HFFc6 (cell line): ENCODE data around the gene DENND1B. TPM values are rescaled to one million over a fixed set of nuclear protein-coding genes. Genes with fewer than 3 reads are reported as not detected.

ENCODE experiments used
- DNase-seq: peaks from one replicate; pipeline ENCODE4 v3.0.0-alpha.2; 2018
- H3K27ac Mint-ChIP-seq: 2 replicates; pipeline ENCODE4 v1.8.0; 2020; ENCODE audit warnings: mild to moderate bottlenecking, mixed read lengths
- H3K27me3 Mint-ChIP-seq: 2 replicates; pipeline ENCODE4 v1.8.0; 2021; ENCODE audit warnings: mild to moderate bottlenecking, moderate library complexity, mixed read lengths; ENCODE audit not compliant: insufficient read depth
- H3K36me3 Mint-ChIP-seq: 2 replicates; pipeline ENCODE4 v1.8.0; 2021; ENCODE audit warnings: low read depth, mixed read lengths
- H3K4me1 Mint-ChIP-seq: 2 replicates; pipeline ENCODE4 v1.8.0; 2020; ENCODE audit warnings: low read depth, mixed read lengths
- H3K4me3 Mint-ChIP-seq: 2 replicates; pipeline ENCODE4 v1.8.0; 2020; ENCODE audit warnings: mild to moderate bottlenecking, moderate library complexity, mixed read lengths
- H3K9me3 Mint-ChIP-seq: 2 replicates; pipeline ENCODE4 v1.8.0; 2020; ENCODE audit warnings: mild to moderate bottlenecking, mixed read lengths
- total RNA-seq, 6 experiments: library from RNA; stranded (reverse); fragmentation: NEBNext Ultra II Directional; extraction: Animal tissue kit (Norgen Biotek cat#: 25700); gene quantifications; 2 replicates in 1 of 6; 3 replicates in 5 of 6; pipeline ENCODE4 v1.2.3, GENCODE V29; 2021
- TF ChIP-seq, protein P1 (sequence below): fragments of 200-600 bp; sonication (generic); IDR thresholded peaks from 2 replicates; pipeline ENCODE4 v1.5.0; 2021; ENCODE audit warnings: antibody characterized with exemption, mild to moderate bottlenecking

DENND1B gene
- total RNA-seq, 6 experiments from 2014 or later, result 6.4 to 9.0 (median 7.7) TPM

DNA sequence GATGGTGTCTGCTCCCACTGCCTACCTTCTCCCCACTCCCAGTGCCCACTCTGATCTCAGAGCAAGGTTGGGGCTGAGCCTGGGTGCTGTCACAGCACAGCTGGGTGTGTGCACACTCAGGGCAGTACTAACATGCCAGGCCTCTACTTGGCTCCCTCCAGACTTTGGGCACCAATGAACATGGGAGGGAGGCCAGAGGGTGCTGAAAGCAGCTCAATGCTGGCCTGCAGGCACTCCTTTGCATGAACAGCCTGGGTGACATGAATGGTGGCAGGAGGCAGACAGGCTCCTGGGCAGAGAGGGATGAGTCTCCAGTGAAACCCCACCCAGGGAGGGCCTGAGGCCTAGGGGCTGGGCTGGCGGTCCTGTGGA lies 25.8 kb upstream of the DENND1B start:
- no peak for DNase-seq
- Mint-ChIP-seq H3K4me3 (no peak overlapping the region), H3K4me1 (peaks cover 20% of the 10 kb centered on the region), H3K27me3 (no peaks in the 10 kb centered on the region; the same call in 1 of the 2 replicates), H3K27ac (no peak overlapping the region), H3K36me3 (peaks cover 30% of the 10 kb centered on the region), H3K9me3 (peaks cover 29% of the 10 kb centered on the region)
- TF ChIP-seq, protein P1, sequence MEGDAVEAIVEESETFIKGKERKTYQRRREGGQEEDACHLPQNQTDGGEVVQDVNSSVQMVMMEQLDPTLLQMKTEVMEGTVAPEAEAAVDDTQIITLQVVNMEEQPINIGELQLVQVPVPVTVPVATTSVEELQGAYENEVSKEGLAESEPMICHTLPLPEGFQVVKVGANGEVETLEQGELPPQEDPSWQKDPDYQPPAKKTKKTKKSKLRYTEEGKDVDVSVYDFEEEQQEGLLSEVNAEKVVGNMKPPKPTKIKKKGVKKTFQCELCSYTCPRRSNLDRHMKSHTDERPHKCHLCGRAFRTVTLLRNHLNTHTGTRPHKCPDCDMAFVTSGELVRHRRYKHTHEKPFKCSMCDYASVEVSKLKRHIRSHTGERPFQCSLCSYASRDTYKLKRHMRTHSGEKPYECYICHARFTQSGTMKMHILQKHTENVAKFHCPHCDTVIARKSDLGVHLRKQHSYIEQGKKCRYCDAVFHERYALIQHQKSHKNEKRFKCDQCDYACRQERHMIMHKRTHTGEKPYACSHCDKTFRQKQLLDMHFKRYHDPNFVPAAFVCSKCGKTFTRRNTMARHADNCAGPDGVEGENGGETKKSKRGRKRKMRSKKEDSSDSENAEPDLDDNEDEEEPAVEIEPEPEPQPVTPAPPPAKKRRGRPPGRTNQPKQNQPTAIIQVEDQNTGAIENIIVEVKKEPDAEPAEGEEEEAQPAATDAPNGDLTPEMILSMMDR, result no peak

DNA sequence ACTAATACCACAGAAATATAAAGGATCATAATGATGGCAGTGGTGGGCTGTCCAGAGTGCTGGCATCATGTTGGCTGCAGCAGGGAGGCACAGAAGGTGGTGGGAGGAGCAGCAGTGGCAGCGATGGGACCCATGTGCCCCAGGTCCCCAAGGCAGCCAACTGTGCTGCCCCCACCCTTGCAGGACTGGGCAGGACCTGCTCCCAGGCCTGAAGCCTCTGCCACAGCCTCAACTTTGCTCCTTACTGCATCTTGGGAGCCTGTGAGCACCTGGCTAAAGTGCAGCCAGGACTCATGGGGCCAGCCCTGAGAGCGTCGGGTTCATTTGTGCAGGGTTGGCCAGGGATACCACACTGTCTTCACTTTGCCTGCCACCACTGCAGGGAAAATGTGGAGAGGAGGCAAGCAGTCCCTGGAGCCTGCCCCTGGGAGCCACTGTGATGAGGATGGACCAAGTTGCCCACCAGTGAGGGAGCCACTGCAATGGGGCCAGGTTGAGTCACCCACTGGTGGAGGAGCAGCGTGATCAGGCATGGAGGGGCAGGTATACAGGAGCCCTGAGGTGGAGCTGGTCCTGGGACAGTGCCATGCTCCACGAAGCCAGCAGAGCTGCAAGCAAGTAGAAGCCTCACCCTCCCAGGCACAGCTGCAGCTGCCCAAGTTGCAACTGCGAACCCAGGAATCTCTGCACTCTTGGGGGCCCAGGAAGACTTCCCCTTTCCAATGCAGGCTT lies 25.3 kb upstream of the DENND1B start:
- TF ChIP-seq, protein P1, result no peak
- H3K4me1 Mint-ChIP-seq, result peaks cover 20% of the 10 kb centered on the region
- H3K27ac Mint-ChIP-seq, result no peak overlapping the region
- no peaks in the 10 kb centered on the region; the same call in 1 of the 2 replicates for H3K27me3 Mint-ChIP-seq
- H3K36me3 Mint-ChIP-seq, result peaks cover 34% of the 10 kb centered on the region
- H3K9me3 Mint-ChIP-seq, result peaks cover 31% of the 10 kb centered on the region
- H3K4me3 Mint-ChIP-seq, result no peak overlapping the region
- DNase-seq, result no peak

DNA sequence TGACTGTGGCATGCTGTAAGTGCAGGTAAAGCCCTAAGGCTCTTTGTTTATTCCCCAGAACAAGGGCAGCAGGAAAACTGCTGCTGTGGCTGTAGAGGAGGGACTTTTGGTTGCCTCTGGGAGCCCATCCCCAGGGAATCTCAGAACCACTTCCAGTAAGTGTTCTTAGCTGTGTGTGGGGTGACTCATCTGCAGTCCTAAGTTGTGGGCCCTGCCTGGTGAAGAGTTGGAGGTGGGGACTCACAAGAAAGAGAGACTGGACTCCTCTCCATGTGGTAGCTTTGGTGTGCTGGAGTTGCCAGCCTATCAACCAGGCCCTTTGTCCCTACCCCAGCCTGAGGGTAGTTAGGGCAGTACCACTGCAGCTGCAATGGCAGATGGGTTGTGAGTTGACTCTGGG lies 24.0 kb upstream of the DENND1B start:
- H3K27ac Mint-ChIP-seq, result peak overlapping the region; percentile 66
- TF ChIP-seq, protein P1, result no peak
- peaks cover 31% of the 10 kb centered on the region for H3K9me3 Mint-ChIP-seq
- peaks cover 20% of the 10 kb centered on the region for H3K4me1 Mint-ChIP-seq
- DNase-seq, result peak; percentile 54
- H3K27me3 Mint-ChIP-seq, result no peaks in the 10 kb centered on the region; the same call in 1 of the 2 replicates
- no peak overlapping the region for H3K4me3 Mint-ChIP-seq
- H3K36me3 Mint-ChIP-seq, result peaks cover 34% of the 10 kb centered on the region

DNA sequence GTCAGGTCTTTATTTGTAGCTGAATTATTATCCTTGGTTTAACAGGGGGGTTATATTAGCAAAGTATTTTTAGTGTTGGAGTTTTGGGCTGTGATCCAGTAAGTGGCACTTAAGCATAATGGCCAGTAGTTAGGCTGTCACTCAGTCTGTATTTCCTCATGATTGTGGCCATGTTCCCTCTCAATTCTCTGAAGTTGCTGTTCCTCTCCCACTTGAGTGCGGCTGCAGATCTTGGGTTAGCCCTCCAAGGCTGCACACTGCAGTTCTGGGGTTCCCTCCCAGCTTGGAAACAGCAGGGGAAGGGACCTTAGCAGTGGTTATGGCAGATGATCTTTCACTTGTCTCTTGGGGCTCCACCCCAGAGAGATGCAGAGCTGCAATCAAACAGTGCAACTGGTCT lies 23.2 kb upstream of the DENND1B start:
- TF ChIP-seq, protein P1, result no peak
- H3K9me3 Mint-ChIP-seq, result peaks cover 31% of the 10 kb centered on the region
- H3K4me3 Mint-ChIP-seq, result no peak overlapping the region
- no peaks in the 10 kb centered on the region; the same call in 1 of the 2 replicates for H3K27me3 Mint-ChIP-seq
- H3K4me1 Mint-ChIP-seq, result peaks cover 20% of the 10 kb centered on the region
- H3K36me3 Mint-ChIP-seq, result peaks cover 34% of the 10 kb centered on the region
- no peak for DNase-seq
- H3K27ac Mint-ChIP-seq, result peak overlapping the region; percentile 66; the same call in 1 of the 2 replicates

DNA sequence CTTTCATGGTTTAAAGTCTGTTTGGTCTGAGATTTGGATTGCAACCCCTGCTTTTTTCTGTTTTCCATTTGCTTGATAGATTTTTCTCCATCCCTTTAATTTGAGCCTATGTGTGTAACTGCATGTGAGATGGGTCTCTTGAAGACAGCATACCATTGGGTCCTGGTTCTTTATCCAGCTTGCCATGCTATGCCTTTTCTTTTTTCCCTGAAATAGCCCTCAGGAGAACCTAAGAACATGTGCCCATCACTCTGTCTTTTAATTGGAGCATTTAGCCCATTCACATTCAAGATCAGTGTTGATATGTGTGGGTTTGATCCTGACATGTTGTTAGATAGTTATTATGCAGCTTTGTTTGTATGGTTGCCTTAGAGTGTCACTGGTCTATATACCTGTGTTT lies 21.7 kb upstream of the DENND1B start:
- Mint-ChIP-seq H3K36me3 (peaks cover 33% of the 10 kb centered on the region), H3K27me3 (no peaks in the 10 kb centered on the region; the same call in 1 of the 2 replicates), H3K4me1 (peaks cover 20% of the 10 kb centered on the region), H3K4me3 (no peak overlapping the region), H3K27ac (no peak overlapping the region), H3K9me3 (peaks cover 28% of the 10 kb centered on the region)
- TF ChIP-seq, protein P1, result no peak
- no peak for DNase-seq
